Panc1 (cell line): ENCODE measurements around the gene ADAMTSL3. TPM values are rescaled to one million over a fixed set of nuclear protein-coding genes. Genes with fewer than 3 reads are reported as not detected.

Experiments
- ATAC-seq: fragments of 200-7000 bp; cut with Tn5 transposase; 2 replicates; pipeline ENCODE4 v1.9.1; 2020; ENCODE audit warnings: mild to moderate bottlenecking, moderate library complexity
- BruUV-seq: library from RNA; stranded (reverse); fragments of 400-500 nt; replicated peaks from 2 replicates; lab custom pipeline; 2021; lab: Mats Ljungman, UMichigan
- CTCF ChIA-PET: fragments of 300-600 bp; sonication (Branson Sonifier 250); formaldehyde crosslinking; loops from one replicate; lab custom pipeline; 2022; ENCODE audit warnings: antibody characterized with exemption; lab: Charles Lee
- POLR2A ChIA-PET: fragments of 300-600 bp; sonication (Branson Sonifier 250); formaldehyde crosslinking; loops from one replicate; lab custom pipeline; 2022; ENCODE audit warnings: antibody characterized with exemption; lab: Charles Lee
- DNase-seq: peaks from one replicate; pipeline ENCODE4 v3.0.0-alpha.2; 2010; ENCODE audit warnings: low read depth, low spot score
- H3K27ac ChIP-seq: 2 replicates; pipeline ENCODE4 v1.5.1; 2011; ENCODE audit warnings: mild to moderate bottlenecking, low read length, inconsistent platforms
- H3K27me3 ChIP-seq: fragments of 200-500 bp; sonication (Bioruptor generic); 2 replicates; pipeline ENCODE4 v1.6.0; 2014; ENCODE audit warnings: low read length, inconsistent platforms; ENCODE audit not compliant: control insufficient read depth, insufficient read depth
- H3K36me3 ChIP-seq: fragments of 200-500 bp; sonication (Bioruptor generic); 2 replicates; pipeline ENCODE4 v1.5.1; 2014; ENCODE audit warnings: inconsistent platforms, mild to moderate bottlenecking, low read length, moderate library complexity; ENCODE audit not compliant: control insufficient read depth, insufficient read depth
- H3K4me1 ChIP-seq: 2 replicates; pipeline ENCODE4 v1.5.1; 2011; ENCODE audit warnings: inconsistent platforms, mild to moderate bottlenecking, low read length, moderate library complexity; ENCODE audit not compliant: control insufficient read depth, insufficient read depth
- H3K4me3 ChIP-seq, 2 experiments: 2 replicates each; pipeline ENCODE4 v1.5.1; 2011 to 2012; ENCODE audit warnings: low read depth in 2 of 2, low read length in 2 of 2, mild to moderate bottlenecking in 2 of 2, inconsistent platforms in 1 of 2, moderate library complexity in 1 of 2
- H3K9me3 ChIP-seq: fragments of 200-500 bp; sonication (Bioruptor generic); 2 replicates; pipeline ENCODE4 v1.5.1; 2014; ENCODE audit warnings: low read depth, mild to moderate bottlenecking, inconsistent platforms, low read length, moderate library complexity; ENCODE audit not compliant: control insufficient read depth, insufficient read depth
- POLR2AphosphoS5 ChIP-seq: IDR thresholded peaks from 2 replicates; pipeline ENCODE4 v1.6.1; 2012; ENCODE audit warnings: mild to moderate bottlenecking, low read depth, low read length, moderate library complexity
- SIN3A ChIP-seq: IDR thresholded peaks from 2 replicates; pipeline ENCODE4 v1.6.1; 2012; ENCODE audit warnings: low read depth, mild to moderate bottlenecking, low read length, moderate library complexity, borderline replicate concordance; ENCODE audit not compliant: insufficient read depth
- TCF7L2 ChIP-seq: IDR thresholded peaks from 2 replicates; pipeline ENCODE4 v1.6.1; 2011; ENCODE audit warnings: mild to moderate bottlenecking, low read depth, low read length, inconsistent platforms
- in situ Hi-C: cut with HindIII; loops from 2 replicates; pipeline ENCODE4 v1.10.0; 2016; ENCODE audit warnings: low sequenced_read_pairs, low pct_unique_long_range_greater_than_20kb
- intact Hi-C: fragments of 100-400 bp; cut with micrococcal nuclease; formaldehyde crosslinking; loops from one replicate; pipeline ENCODE4 v1.10.0; 2022; ENCODE audit not compliant: unreplicated experiment
- total RNA-seq: library from RNA; stranded (reverse); gene quantifications from one replicate; pipeline ENCODE4 v1.2.1, GENCODE V29; 2021; ENCODE audit not compliant: unreplicated experiment
- TF ChIP-seq, protein P1 (sequence below), 2 experiments: IDR thresholded peaks; 2 replicates each; pipeline ENCODE4 v1.6.1; 2011 to 2012; ENCODE audit warnings: low read depth in 2 of 2, control low read depth in 1 of 2, low read length in 1 of 2, mild to moderate bottlenecking in 1 of 2, moderate library complexity in 1 of 2; ENCODE audit not compliant: insufficient read depth in 1 of 2
- TF ChIP-seq, protein P2 (sequence below): fragments of 450-650 bp; IDR thresholded peaks from 2 replicates; pipeline ENCODE4 v1.5.1; 2017; ENCODE audit warnings: mild to moderate bottlenecking

Gene ADAMTSL3
- total RNA-seq, 1 experiment from 2014 or later: not detected

DNA sequence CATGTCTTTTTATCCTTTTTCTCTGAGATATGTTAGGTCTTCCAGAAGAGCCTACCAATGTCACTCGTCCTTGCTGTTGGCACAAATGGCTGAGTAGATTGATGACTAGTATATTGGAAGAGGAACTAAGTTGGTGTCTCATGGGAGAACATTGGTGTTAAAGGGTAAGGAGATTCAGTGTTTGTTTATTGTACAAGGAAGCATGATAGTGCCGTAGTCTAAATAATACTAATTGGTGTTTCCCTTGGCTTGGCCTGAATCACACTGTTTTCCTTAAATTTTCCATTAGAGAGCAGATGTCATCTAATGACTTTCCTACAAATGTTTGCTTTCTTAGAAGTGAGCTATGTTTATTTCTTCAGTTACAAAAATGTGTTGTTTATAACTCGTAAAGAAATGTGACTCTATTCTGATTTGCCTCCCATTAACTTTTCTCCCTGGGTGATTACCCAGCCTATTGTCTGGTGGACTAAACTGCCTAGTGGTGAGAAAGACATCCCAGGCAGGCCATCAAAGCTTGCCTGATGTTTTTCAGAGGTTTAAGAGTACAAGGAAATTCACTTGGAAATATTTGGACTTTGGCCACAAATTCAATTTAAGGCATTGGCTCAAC lies 28.7 kb downstream of the ADAMTSL3 start:
- Histone ChIP-seq H3K36me3 (no peaks in the 10 kb centered on the region), H3K4me1 (no peaks in the 10 kb centered on the region), H3K9me3 (0 out of 2 replicates have a peak, but pooled peaks cover 3% of the 10 kb centered on the region), H3K27ac (no peak overlapping the region), H3K27me3 (no peaks in the 10 kb centered on the region), H3K4me3 (no peak overlapping the region)
- TF ChIP-seq TCF7L2: no peak
- TF ChIP-seq, protein P1, sequence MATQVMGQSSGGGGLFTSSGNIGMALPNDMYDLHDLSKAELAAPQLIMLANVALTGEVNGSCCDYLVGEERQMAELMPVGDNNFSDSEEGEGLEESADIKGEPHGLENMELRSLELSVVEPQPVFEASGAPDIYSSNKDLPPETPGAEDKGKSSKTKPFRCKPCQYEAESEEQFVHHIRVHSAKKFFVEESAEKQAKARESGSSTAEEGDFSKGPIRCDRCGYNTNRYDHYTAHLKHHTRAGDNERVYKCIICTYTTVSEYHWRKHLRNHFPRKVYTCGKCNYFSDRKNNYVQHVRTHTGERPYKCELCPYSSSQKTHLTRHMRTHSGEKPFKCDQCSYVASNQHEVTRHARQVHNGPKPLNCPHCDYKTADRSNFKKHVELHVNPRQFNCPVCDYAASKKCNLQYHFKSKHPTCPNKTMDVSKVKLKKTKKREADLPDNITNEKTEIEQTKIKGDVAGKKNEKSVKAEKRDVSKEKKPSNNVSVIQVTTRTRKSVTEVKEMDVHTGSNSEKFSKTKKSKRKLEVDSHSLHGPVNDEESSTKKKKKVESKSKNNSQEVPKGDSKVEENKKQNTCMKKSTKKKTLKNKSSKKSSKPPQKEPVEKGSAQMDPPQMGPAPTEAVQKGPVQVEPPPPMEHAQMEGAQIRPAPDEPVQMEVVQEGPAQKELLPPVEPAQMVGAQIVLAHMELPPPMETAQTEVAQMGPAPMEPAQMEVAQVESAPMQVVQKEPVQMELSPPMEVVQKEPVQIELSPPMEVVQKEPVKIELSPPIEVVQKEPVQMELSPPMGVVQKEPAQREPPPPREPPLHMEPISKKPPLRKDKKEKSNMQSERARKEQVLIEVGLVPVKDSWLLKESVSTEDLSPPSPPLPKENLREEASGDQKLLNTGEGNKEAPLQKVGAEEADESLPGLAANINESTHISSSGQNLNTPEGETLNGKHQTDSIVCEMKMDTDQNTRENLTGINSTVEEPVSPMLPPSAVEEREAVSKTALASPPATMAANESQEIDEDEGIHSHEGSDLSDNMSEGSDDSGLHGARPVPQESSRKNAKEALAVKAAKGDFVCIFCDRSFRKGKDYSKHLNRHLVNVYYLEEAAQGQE (IDR thresholded peaks at IDR 0.05; ENCODE audit: insufficient read depth in 1 of 2, low read depth in 2 of 2, low read length in 1 of 2): no peak
- TF ChIP-seq POLR2AphosphoS5: no peak
- TF ChIP-seq, protein P2, sequence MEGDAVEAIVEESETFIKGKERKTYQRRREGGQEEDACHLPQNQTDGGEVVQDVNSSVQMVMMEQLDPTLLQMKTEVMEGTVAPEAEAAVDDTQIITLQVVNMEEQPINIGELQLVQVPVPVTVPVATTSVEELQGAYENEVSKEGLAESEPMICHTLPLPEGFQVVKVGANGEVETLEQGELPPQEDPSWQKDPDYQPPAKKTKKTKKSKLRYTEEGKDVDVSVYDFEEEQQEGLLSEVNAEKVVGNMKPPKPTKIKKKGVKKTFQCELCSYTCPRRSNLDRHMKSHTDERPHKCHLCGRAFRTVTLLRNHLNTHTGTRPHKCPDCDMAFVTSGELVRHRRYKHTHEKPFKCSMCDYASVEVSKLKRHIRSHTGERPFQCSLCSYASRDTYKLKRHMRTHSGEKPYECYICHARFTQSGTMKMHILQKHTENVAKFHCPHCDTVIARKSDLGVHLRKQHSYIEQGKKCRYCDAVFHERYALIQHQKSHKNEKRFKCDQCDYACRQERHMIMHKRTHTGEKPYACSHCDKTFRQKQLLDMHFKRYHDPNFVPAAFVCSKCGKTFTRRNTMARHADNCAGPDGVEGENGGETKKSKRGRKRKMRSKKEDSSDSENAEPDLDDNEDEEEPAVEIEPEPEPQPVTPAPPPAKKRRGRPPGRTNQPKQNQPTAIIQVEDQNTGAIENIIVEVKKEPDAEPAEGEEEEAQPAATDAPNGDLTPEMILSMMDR: no peak
- no peak for TF ChIP-seq SIN3A
- BruUV-seq: no TSS peak
- ChIA-PET CTCF (no interaction called here), POLR2A (no interaction called here)
- intact Hi-C loops (no loop called here), in situ Hi-C loops (no loop called here)
- ATAC-seq (no peak), DNase-seq (no peak)

DNA sequence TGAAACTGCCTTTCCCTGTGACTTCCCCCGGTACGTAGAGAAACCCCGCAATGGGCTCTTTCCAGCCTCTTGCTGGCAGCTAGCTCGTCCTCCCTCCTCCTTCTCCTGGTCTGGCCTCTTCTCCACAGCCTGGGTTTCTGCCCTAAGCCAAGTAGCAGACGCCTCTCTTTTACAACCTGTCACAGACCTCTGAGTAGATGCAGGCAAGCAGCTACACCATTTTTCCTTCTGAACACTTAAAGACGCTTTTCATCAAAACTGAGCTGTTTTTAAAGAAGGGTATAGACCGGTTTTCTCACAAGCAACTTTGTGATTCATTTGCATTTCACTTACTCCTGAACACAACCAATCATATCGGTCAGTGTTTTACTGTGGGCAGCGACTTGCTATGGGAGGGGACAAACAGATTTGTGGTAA lies 32.0 kb downstream of the ADAMTSL3 start:
- Histone ChIP-seq H3K4me1 (no peaks in the 10 kb centered on the region), H3K4me3 (no peak overlapping the region), H3K27ac (no peak overlapping the region), H3K9me3 (no peaks in the 10 kb centered on the region), H3K36me3 (no peaks in the 10 kb centered on the region), H3K27me3 (no peaks in the 10 kb centered on the region)
- BruUV-seq: no TSS peak
- intact Hi-C loops (no loop called here), in situ Hi-C loops (no loop called here)
- TF ChIP-seq POLR2AphosphoS5: no peak
- no peak for TF ChIP-seq TCF7L2
- TF ChIP-seq, protein P1 (IDR thresholded peaks at IDR 0.05; ENCODE audit: insufficient read depth in 1 of 2, low read depth in 2 of 2, low read length in 1 of 2): no peak
- no peak for TF ChIP-seq SIN3A
- TF ChIP-seq, protein P2: no peak
- ChIA-PET CTCF (no interaction called here), POLR2A (no interaction called here)
- ATAC-seq (no peak), DNase-seq (no peak)
